Activated naive CD4-positive, alpha-beta T cell treated with anti-CD3 and anti-CD28 coated beads, Interleukin-2, amount 50 U/mL, for 24 hours (primary cell): ENCODE measurements around the gene ZNF385B.

Experiments
- H3K27ac Mint-ChIP-seq: one replicate; pipeline ENCODE4 v1.8.0; 2021; ENCODE audit warnings: mild to moderate bottlenecking, mixed read lengths
- H3K27me3 Mint-ChIP-seq: one replicate; pipeline ENCODE4 v1.8.0; 2021; ENCODE audit warnings: mixed read lengths
- H3K36me3 Mint-ChIP-seq: one replicate; pipeline ENCODE4 v1.8.0; 2021; ENCODE audit warnings: mixed read lengths
- H3K4me1 Mint-ChIP-seq: one replicate; pipeline ENCODE4 v1.8.0; 2021; ENCODE audit warnings: mixed read lengths
- H3K4me3 Mint-ChIP-seq: one replicate; pipeline ENCODE4 v1.8.0; 2021; ENCODE audit warnings: mild to moderate bottlenecking, mixed read lengths
- H3K9me3 Mint-ChIP-seq: one replicate; pipeline ENCODE4 v1.8.0; 2021; ENCODE audit warnings: mixed read lengths

ZNF385B gene

DNA sequence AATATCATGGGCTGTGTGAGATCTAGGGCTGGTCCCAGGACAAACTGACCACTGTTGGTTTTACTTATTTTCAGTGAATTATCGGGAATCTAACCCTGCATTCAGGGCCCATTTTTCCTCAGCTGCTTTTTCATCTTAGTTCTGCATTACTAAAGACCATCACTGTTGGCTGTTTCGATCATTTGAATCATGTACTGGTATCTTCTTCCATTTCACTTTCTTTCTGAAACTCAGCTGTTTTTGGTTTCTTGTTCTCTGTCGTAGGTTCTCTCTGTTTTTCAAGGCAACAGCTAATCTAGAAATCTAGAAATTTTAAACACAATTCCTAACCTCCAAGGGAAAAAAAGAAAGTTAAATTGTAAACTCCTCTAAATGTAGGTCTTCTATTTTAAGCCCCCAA lies 436.8 kb downstream of the ZNF385B start:
- Mint-ChIP-seq H3K27me3 (peaks cover 12% of the 10 kb centered on the region), H3K27ac (no peak overlapping the region), H3K36me3 (no peaks in the 10 kb centered on the region), H3K4me1 (no peaks in the 10 kb centered on the region), H3K4me3 (no peak overlapping the region), H3K9me3 (no peaks in the 10 kb centered on the region)

DNA sequence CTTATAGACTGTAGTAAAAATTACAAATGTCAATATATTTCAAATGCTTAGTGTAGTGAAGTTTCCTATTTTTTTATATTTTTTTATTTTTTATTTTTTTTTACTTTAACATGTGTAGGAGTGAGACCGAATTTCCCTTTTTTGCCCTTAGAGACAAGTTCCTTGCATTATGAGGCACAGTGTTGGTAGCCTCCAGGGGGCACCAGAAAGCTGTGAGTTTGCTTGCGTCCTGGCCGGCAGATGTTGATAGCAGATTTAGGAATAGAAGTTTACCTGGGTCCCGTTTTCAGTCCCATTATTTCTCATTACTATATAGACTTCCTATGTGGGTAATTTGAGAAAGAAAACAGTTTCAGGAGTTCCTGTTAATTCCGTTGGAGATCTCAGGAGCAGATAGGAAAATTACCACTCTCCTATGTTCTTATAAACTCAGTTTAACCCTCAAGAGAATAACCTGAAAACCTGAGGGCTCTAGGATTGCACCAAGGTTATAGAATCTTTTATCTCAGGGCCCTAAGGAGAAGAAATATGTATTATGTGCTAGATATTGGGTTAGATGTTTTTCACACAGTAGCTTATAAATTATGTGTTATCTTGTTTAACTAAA lies 439.3 kb downstream of the ZNF385B start:
- no peak overlapping the region for H3K4me3 Mint-ChIP-seq
- H3K27me3 Mint-ChIP-seq, result peaks cover 5% of the 10 kb centered on the region
- no peaks in the 10 kb centered on the region for H3K4me1 Mint-ChIP-seq
- no peak overlapping the region for H3K27ac Mint-ChIP-seq
- no peaks in the 10 kb centered on the region for H3K9me3 Mint-ChIP-seq
- H3K36me3 Mint-ChIP-seq, result no peaks in the 10 kb centered on the region

DNA sequence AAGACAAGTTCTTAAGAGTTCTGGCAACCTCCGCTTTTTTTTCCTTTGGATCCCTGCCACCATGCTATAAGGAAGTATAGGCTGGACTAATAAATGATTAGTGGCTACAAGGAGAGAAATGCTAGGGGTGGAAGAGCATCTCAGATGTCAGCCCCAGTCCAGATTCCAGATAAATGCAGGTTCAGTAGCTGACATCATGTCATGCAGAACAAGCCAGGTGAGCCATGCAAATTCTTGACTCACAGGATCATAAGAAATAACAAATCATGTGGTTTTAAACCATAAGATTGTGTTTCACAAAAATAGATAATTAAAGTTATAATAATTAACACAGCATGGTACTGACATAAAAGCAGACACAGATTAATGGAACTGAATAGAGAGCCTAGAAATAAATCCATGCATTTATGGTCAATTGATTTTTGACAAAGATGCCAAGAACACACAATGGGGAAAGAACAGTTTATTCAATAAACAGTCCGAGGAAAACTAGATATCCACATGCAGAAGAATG lies 443.9 kb downstream of the ZNF385B start:
- Mint-ChIP-seq H3K27ac (no peak overlapping the region), H3K9me3 (no peaks in the 10 kb centered on the region), H3K4me1 (no peaks in the 10 kb centered on the region), H3K4me3 (no peak overlapping the region), H3K27me3 (peaks cover 8% of the 10 kb centered on the region), H3K36me3 (peaks cover 1% of the 10 kb centered on the region)

DNA sequence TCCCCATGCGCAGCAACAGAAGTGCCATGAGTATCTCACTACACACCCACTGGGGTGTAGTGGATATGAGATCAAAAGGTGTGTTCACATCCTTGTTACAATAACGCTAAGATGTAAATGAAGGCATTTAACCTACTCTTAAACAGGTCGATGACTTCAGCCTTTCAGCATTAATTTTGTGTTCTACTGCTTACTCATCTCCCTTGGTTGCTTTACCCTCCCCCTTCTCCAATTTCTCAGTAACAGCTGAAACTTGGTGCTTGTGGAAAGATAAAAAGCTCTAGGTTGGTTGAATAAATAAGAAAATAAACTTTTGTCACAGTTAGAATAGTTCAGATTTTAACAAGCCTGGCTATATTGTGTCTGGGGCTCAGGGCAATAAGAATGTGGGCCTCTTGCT lies 449.3 kb downstream of the ZNF385B start:
- Mint-ChIP-seq H3K27me3 (peaks cover 21% of the 10 kb centered on the region), H3K27ac (no peak overlapping the region), H3K4me3 (no peak overlapping the region)

DNA sequence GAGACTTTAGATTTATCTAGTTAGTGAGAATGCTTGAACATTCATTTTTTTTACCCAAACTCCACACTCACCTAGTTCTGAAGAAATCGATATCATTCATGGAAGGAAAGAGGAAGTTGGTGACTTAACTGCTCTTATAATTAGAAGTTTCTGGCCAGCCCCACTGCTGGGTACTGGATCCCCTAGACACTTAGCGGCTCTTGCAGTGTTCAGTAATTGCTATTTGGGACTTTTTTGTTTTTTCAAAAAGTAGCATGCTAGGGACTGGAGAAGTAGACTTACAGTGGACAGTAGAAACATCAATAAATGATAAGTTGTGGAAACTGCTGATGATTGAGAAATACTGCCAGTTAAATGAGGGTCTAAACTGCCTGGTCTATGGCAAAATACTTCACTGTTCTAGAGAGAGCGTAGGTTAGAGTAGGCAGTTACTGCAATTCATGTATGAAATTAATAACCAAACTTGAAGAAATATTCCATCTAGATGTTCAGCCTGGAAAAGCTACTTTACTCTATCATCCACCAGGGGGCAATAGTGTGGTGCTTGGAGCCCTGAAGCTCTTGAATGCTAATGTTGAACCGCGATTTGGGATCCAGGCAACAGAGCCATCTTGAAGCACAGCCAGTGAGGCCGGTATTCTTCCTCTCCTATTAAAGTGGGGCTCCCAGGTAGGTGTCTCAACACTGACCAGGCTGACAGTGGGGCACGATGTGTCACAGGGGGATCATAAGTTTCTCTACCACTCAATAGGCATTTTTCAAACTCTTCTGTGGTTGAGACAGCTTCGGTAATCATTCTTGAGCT lies 450.7 kb downstream of the ZNF385B start:
- Mint-ChIP-seq H3K36me3 (peaks cover 1% of the 10 kb centered on the region), H3K27ac (no peak overlapping the region), H3K4me3 (no peak overlapping the region), H3K9me3 (no peaks in the 10 kb centered on the region), H3K4me1 (peaks cover 5% of the 10 kb centered on the region), H3K27me3 (peaks cover 25% of the 10 kb centered on the region)

More for the DNA sequence above, 449.3 kb downstream of the ZNF385B start:
- H3K4me1 Mint-ChIP-seq, result peaks cover 5% of the 10 kb centered on the region
- peaks cover 1% of the 10 kb centered on the region for H3K36me3 Mint-ChIP-seq
- no peaks in the 10 kb centered on the region for H3K9me3 Mint-ChIP-seq

DNA sequence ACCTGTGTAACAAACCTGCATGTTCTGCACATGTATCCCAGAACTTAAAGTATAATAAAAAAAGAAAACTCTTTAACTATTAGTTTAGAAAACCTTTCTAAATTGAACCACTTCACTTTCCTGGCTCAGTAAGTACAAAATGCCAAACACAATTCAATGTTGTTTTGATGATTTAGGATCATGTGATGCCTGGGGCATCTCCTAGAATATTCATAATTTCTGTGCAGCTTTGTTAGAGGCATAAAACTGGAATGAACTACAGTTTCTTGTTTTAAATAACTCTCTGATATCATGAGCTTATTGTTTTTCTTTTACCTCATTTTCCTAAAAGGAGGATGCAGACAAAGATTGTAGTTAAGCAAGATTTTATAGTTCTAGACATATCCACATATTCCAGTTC lies 457.8 kb downstream of the ZNF385B start:
- H3K27me3 Mint-ChIP-seq, result peaks cover 14% of the 10 kb centered on the region
- no peaks in the 10 kb centered on the region for H3K9me3 Mint-ChIP-seq
- no peaks in the 10 kb centered on the region for H3K4me1 Mint-ChIP-seq
- no peak overlapping the region for H3K4me3 Mint-ChIP-seq
- no peaks in the 10 kb centered on the region for H3K36me3 Mint-ChIP-seq
- no peak overlapping the region for H3K27ac Mint-ChIP-seq

DNA sequence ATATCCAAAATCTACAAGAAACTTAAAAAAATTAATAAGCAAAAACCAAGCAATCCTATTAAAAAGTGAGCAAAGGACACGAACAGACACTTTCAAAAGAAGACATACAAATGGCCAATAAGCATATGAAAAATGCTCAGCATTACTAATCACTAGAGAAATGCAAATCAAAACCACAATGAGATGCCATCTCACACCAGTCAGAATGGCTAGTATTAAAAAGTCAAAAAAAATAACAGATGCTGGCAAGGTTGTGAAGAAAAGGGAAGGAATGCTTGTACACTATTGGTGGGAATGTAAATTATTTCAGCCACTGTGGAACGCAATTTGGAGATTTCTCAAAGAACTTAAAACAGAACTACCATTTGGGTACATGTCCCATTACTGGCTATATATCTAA lies 467.9 kb downstream of the ZNF385B start:
- H3K4me1 Mint-ChIP-seq, result no peaks in the 10 kb centered on the region
- H3K4me3 Mint-ChIP-seq, result no peak overlapping the region
- H3K9me3 Mint-ChIP-seq, result no peaks in the 10 kb centered on the region
- H3K27ac Mint-ChIP-seq, result no peak overlapping the region
- H3K27me3 Mint-ChIP-seq, result no peaks in the 10 kb centered on the region
- H3K36me3 Mint-ChIP-seq, result no peaks in the 10 kb centered on the region
